DMS114 treated with DMSO at 0.1 percent for 48 hours (cell line): ENCODE results near the gene PHEX.

Experiments used
- DNase-seq: peaks from one replicate; lab custom pipeline; 2025; ENCODE audit not compliant: unreplicated experiment; lab: John Stamatoyannopoulos, UW

The PHEX gene

GRCh38 chrX:22147214-22147613 is 115.1 kb downstream of the PHEX start:
- DNase-seq = no peak

- DNase-seq = no peak
Observed at GRCh38 chrX:22147942-22148341, 115.8 kb downstream of the PHEX start.

DNA sequence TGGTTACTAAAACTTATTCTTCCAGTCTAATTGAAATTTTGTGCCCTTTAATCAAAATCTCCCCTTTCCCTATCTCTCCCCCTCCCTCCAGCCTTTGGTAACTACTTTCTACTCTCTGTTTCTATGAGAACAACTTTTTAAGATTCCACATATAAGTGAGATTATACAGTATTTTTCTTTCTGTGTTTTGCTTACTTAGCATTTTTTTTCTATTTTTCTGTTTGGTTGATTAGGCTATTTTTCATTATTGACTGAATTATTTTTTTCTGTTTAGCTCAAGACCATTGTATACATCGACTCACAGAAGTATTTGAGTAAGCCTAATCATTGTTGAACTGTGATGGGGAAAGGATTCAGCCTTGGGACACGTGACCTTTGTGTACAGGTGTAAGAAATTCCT is 116.4 kb downstream of the PHEX start:
- DNase-seq = no peak

GRCh38 chrX:22150371-22150770 is 118.2 kb downstream of the PHEX start:
- no peak for DNase-seq

GRCh38 chrX:22155126-22155525 is 123.0 kb downstream of the PHEX start:
- no peak for DNase-seq

- DNase-seq = no peak
Observed at GRCh38 chrX:22159071-22159470, 126.9 kb downstream of the PHEX start.

DNA sequence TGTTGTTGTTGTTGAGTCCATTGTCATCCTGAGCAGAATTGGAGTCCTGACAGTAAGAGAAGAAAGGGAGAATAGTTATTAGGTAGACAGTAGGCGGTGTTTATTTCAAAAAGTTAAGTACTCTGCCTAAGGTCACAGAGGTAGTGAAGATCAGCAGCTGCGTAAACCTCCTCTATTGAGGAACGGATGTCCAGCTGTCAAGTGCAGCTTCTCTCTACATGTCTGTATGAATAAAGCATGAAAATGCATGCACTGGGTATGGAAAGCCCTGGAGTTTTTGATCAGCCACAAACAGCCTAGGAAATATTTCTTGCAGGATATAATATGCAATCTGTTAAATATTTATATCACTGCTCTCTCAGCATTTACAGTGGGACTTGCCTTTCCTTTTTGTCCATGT is 131.2 kb downstream of the PHEX start:
- no peak for DNase-seq

DNA sequence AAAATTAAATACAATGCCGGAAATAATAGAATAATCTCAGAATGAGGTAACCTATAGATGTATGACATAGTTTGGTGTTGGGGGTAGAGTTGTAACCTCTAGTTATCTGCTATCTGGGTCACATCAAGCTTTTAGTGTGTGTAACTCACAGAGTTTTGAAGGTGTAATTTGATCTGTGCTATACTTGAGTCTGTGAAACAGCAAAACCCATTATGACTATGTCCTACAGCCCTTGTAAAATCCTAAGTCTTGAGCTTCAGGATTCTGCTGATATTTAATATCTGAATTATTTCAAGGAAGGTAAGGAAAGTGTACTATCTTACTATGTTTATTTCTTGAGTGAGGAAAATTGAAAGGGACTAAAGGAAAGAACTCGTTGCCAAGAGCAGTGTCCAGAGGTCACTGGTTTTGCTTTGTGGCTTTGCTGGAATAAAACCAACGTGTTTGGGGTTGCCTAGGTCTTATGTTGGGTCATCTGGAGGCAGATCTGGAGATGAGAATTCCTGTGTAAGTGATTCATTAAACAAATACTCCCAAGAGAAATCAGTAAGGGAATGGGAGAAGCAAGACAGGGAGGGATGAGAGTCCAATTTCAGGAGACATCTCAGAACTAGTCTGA is 132.8 kb downstream of the PHEX start:
- DNase-seq = no peak

DNA sequence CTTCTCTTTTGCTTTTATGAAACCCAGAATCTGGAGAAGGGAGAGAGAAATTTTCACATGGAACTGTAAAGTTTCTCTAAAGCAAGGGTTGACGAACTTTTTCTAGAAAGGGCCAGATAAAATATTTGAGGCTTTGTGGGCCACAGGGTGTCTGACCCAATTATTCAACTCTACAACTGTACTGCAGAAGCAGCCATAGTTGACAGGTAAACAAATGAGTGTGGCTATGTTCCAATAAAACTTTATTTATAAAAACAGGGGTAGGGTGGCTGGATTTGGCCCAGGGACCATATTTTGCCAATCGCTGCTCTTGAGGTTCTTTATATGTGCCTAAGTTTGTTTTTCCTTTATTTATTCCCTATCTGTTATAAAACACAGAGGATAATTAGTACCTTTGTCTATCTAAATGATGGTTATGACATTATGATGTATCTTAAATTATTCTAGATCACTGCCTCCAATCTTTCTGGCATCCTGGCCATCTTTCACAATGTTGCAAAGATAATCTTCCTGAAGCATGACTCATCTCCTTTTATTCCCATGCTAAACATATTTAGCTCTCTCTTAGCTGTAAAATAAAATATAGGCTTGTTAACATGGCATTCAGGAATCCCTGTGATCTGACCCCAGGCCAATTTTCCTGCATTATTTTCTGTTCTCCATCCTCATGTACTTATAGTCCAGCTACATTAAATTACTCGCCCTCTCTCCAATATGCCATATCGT is 133.8 kb downstream of the PHEX start:
- no peak for DNase-seq

DNA sequence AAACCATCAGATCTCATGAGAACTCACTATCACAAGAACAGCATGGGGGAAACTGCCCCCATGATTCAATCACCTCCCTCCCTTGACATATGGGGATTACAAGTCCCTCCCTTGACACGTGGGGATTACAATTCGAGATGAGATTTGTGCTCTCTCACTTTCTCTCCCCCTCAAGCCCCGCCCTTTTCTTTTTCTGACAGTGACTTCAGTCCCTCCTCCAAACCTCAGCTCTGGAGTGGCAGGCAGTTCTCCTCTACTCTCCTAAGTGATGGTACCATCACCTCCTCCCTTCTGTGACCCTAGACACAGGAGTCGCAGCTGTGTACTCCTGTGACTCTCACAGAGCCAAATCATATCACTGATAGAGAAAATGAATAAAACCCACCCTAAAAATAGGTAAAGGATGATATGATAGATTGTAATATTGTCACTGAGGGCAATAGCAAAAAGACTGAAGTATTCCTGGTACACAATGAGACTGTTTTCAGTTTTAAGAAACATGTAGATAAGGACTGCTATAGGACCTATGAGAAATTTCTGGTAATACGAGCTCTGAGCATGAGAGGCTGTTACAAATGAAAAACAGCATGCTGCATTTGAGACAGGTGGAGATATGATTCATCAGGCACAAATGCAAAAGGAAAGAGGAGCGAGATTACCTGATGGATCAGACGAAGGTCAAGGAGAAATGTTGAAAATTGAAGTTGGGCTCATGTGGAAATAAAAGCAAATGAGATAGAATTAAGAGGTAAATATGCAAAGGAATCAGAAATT is 139.3 kb downstream of the PHEX start:
- no peak for DNase-seq

- no peak for DNase-seq
Observed at GRCh38 chrX:22173966-22174365, 141.8 kb downstream of the PHEX start.

GRCh38 chrX:22177950-22178515 is 145.9 kb downstream of the PHEX start:
- DNase-seq = no peak

- DNase-seq = no peak
Observed at GRCh38 chrX:22184096-22184495, 152.0 kb downstream of the PHEX start.

DNA sequence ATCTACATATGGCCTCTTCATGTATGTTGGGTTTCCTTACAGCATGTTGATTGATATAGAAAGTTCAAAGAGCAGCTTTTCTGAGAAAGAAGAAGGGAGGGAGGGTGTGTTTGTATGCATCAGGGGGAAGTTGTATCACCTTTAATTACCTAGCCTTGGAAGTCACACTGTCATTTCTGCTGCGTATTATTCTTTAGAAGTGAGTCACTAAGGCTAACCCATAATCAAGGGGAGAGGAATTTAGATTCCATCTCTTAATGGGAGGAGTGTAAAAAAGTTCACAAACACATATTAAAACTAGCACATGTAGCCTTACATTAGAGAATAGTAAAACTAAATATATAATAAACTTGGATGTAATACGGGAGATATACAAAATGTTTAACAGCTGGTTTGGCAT is 154.0 kb downstream of the PHEX start:
- DNase-seq = no peak

DNA sequence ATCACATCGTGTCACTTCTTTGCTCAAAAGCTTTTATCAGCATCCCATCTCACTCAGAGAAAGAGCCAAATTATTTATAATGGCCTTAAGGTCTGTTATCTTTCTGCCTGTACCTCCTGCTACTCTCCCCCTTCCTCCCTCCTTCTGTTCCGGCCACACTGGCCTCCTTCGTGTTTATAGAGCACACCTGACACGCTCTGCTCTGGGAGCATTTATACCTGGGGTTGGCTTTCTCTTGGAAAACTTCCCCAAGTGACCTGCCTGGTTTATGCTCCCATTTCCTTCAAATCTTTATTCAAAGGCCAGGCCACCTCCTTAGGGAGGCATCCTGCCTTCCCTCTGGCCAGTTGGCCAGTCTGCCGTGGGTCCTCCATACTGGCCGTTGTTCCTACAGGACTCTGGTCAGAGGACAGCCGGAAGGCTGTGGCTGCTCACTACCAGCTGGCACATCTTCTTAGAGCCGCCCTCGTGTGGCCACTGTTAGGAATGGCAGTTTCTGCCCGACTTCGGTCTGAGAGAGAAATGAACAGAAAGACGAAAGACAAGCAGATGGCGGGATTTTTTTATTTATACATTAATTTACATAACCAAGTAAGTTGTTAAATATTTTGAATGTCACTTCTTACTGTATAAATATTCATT is 160.4 kb downstream of the PHEX start:
- DNase-seq = peak; percentile 31

GRCh38 chrX:22193851-22194659 is 161.9 kb downstream of the PHEX start:
- no peak for DNase-seq

GRCh38 chrX:22194660-22194945 is 162.5 kb downstream of the PHEX start:
- DNase-seq = no peak

- no peak for DNase-seq
Observed at GRCh38 chrX:22196149-22196548, 164.0 kb downstream of the PHEX start.

- DNase-seq = no peak
Observed at GRCh38 chrX:22202251-22202650, 170.1 kb downstream of the PHEX start.

GRCh38 chrX:22203186-22203585 is 171.1 kb downstream of the PHEX start:
- DNase-seq = no peak

DNA sequence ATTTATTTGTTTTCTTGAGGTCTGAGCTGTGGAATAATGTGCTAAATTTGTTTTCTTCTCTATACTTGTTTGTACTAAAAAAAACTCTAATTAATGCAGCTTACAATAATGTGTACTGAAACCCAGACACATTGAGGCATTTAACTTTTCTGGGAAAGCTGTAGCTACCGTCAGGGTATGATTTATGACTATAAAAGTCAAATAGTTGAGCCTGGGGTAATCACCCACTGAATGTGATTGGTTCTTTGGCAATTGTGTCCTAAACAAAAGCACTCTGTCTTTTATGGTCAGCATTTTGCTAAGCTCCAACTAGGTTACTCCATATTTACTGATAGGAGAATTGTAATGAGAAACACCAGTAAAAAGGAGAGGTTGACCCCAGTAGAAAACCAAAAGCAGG is 174.7 kb downstream of the PHEX start:
- DNase-seq = no peak
